ENCODE results near the gene NIBAN1. TPM values are rescaled to one million over a fixed set of nuclear protein-coding genes. Genes with fewer than 3 reads are reported as not detected.

NIBAN1 gene
- total and polyA plus RNA-seq, 9 of the 15 experiments (the other 6 are each of a cell fraction or from before 2014, with no cell fraction given): 1.5 to 26.6 (median 16.2) TPM

DNA sequence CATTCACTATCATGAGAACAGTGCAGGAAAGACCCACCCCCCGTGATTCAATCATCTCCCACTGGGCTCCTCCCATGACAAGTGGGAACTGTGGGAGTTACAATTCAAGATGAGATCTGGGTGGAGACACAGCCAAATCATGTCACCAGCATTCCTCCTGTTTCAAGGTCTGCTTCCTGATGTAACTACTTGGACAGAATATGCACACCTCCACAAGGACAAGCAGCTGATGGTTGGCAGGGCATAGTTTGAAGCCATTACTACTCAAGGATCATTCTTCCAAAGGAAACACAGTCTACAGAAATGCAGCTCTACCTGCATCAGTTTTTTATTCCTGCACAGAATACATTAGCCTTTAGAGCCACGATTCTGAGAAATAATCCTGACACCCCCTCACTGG, 42.6 kb upstream of the NIBAN1 start (continued):
- TF ChIP-seq, protein P1, sequence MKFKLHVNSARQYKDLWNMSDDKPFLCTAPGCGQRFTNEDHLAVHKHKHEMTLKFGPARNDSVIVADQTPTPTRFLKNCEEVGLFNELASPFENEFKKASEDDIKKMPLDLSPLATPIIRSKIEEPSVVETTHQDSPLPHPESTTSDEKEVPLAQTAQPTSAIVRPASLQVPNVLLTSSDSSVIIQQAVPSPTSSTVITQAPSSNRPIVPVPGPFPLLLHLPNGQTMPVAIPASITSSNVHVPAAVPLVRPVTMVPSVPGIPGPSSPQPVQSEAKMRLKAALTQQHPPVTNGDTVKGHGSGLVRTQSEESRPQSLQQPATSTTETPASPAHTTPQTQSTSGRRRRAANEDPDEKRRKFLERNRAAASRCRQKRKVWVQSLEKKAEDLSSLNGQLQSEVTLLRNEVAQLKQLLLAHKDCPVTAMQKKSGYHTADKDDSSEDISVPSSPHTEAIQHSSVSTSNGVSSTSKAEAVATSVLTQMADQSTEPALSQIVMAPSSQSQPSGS (CRISPR knock-in tag; IDR thresholded peaks at IDR 0.05): no peak
- TF ChIP-seq RFX5 (IDR thresholded peaks at IDR 0.05; ENCODE audit: low read depth, low read length) (no peak), EHMT2 (IDR thresholded peaks at IDR 0.05) (no peak), ZFP30 (CRISPR knock-in tag; IDR thresholded peaks at IDR 0.05; ENCODE audit: borderline replicate concordance) (no peak), CCNT2 (IDR thresholded peaks at IDR 0.05; ENCODE audit: borderline replicate concordance, extremely low read depth, insufficient read length, low read depth, low read length) (no peak)
- TF ChIP-seq, protein P2, sequence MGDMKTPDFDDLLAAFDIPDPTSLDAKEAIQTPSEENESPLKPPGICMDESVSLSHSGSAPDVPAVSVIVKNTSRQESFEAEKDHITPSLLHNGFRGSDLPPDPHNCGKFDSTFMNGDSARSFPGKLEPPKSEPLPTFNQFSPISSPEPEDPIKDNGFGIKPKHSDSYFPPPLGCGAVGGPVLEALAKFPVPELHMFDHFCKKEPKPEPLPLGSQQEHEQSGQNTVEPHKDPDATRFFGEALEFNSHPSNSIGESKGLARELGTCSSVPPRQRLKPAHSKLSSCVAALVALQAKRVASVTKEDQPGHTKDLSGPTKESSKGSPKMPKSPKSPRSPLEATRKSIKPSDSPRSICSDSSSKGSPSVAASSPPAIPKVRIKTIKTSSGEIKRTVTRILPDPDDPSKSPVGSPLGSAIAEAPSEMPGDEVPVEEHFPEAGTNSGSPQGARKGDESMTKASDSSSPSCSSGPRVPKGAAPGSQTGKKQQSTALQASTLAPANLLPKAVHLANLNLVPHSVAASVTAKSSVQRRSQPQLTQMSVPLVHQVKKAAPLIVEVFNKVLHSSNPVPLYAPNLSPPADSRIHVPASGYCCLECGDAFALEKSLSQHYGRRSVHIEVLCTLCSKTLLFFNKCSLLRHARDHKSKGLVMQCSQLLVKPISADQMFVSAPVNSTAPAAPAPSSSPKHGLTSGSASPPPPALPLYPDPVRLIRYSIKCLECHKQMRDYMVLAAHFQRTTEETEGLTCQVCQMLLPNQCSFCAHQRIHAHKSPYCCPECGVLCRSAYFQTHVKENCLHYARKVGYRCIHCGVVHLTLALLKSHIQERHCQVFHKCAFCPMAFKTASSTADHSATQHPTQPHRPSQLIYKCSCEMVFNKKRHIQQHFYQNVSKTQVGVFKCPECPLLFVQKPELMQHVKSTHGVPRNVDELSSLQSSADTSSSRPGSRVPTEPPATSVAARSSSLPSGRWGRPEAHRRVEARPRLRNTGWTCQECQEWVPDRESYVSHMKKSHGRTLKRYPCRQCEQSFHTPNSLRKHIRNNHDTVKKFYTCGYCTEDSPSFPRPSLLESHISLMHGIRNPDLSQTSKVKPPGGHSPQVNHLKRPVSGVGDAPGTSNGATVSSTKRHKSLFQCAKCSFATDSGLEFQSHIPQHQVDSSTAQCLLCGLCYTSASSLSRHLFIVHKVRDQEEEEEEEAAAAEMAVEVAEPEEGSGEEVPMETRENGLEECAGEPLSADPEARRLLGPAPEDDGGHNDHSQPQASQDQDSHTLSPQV (IDR thresholded peaks at IDR 0.05): no peak

Data from K562 (cell line).